GM21529 (cell line): ENCODE data around the gene DNAH11.
"Not testable (repeated sequence)": the region's sequence is repeated elsewhere in the genome, so short reads cannot be mapped to it uniquely, and the experiment has no call there.

Source experiments
- ATAC-seq: cut with Tn5 transposase; IDR thresholded peaks from one replicate; pipeline ENCODE4 v1.9.1; 2021; ENCODE audit not compliant: unreplicated experiment

Gene DNAH11

GRCh38 chr7:21923658-21924057 is 380.8 kb downstream of the DNAH11 start:
- ATAC-seq, result no peak

- ATAC-seq, result no peak
Observed at GRCh38 chr7:21926448-21926847, 383.6 kb downstream of the DNAH11 start.

- ATAC-seq, result no peak
Observed at GRCh38 chr7:21927693-21928092, 384.9 kb downstream of the DNAH11 start.

GRCh38 chr7:21933293-21933692 is 390.5 kb downstream of the DNAH11 start:
- not testable (repeated sequence) for ATAC-seq

GRCh38 chr7:21934808-21935207 is 392.0 kb downstream of the DNAH11 start:
- no peak for ATAC-seq

GRCh38 chr7:21938463-21938862 is 395.6 kb downstream of the DNAH11 start:
- ATAC-seq, result no peak

- ATAC-seq, result peak; percentile 71
Observed at GRCh38 chr7:21939136-21939857, 396.5 kb downstream of the DNAH11 start.

GRCh38 chr7:21939858-21940372 is 397.1 kb downstream of the DNAH11 start:
- ATAC-seq, result no peak

- peak; percentile 18 for ATAC-seq
Observed at GRCh38 chr7:21941611-21942141, 398.8 kb downstream of the DNAH11 start.

GRCh38 chr7:21942955-21943354 is 400.1 kb downstream of the DNAH11 start:
- no peak for ATAC-seq

- no peak for ATAC-seq
Observed at GRCh38 chr7:21943436-21943835, 400.6 kb downstream of the DNAH11 start.

GRCh38 chr7:21944616-21945453 is 402.0 kb downstream of the DNAH11 start:
- ATAC-seq, result no peak

GRCh38 chr7:21945454-21946221 is 402.8 kb downstream of the DNAH11 start, which contains the start of gene CDCA7L:
CDCA7L (minus strand) TSS chr7:21945899; CDS start chr7:21945804, 95 bp downstream.
- peak; percentile 82 for ATAC-seq

GRCh38 chr7:21946222-21946709 is 403.4 kb downstream of the DNAH11 start:
- ATAC-seq, result no peak

GRCh38 chr7:21947056-21947455 is 404.2 kb downstream of the DNAH11 start:
- ATAC-seq, result no peak

- no peak for ATAC-seq
Observed at GRCh38 chr7:21947946-21948345, 405.1 kb downstream of the DNAH11 start.

GRCh38 chr7:21948364-21948763 is 405.5 kb downstream of the DNAH11 start:
- ATAC-seq, result no peak

- ATAC-seq, result no peak
Observed at GRCh38 chr7:21948887-21949540, 406.2 kb downstream of the DNAH11 start.
